Mesodermal cell (in vitro differentiated cells): ENCODE data around the gene ABL1.

ENCODE experiments used
- H3K27ac ChIP-seq: 2 replicates; pipeline ENCODE4 v1.7.0; 2013; ENCODE audit warnings: mild to moderate bottlenecking, low read depth, low read length, moderate library complexity; ENCODE audit not compliant: severe bottlenecking
- H3K36me3 ChIP-seq: 2 replicates; pipeline ENCODE4 v1.7.1; 2013; ENCODE audit warnings: mild to moderate bottlenecking, low read length, moderate library complexity; ENCODE audit not compliant: control insufficient read depth, insufficient read depth
- H3K4me1 ChIP-seq: one replicate; pipeline ENCODE4 v1.7.1; 2013; ENCODE audit warnings: mild to moderate bottlenecking, low read length; ENCODE audit not compliant: insufficient read depth, control insufficient read depth, poor library complexity, severe bottlenecking
- H3K4me3 ChIP-seq: 2 replicates; pipeline ENCODE4 v1.7.0; 2013; ENCODE audit warnings: low read length, control low read depth, mild to moderate bottlenecking; ENCODE audit not compliant: insufficient read depth, poor library complexity, severe bottlenecking; ENCODE audit errors: extremely low read depth
- H3K9me3 ChIP-seq: 2 replicates; pipeline ENCODE4 v1.7.1; 2013; ENCODE audit warnings: mild to moderate bottlenecking, low read length, moderate library complexity; ENCODE audit not compliant: control insufficient read depth
- WGBS, 2 experiments: methylation state at CpG; one replicate each; pipeline ENCODE4 v1.1.5; 2013; ENCODE audit warnings: missing lambda C conversion rate in 2 of 2; ENCODE audit not compliant: insufficient coverage in 2 of 2; 5-methylcytosine and 5-hydroxymethylcytosine counted together

The ABL1 gene

DNA sequence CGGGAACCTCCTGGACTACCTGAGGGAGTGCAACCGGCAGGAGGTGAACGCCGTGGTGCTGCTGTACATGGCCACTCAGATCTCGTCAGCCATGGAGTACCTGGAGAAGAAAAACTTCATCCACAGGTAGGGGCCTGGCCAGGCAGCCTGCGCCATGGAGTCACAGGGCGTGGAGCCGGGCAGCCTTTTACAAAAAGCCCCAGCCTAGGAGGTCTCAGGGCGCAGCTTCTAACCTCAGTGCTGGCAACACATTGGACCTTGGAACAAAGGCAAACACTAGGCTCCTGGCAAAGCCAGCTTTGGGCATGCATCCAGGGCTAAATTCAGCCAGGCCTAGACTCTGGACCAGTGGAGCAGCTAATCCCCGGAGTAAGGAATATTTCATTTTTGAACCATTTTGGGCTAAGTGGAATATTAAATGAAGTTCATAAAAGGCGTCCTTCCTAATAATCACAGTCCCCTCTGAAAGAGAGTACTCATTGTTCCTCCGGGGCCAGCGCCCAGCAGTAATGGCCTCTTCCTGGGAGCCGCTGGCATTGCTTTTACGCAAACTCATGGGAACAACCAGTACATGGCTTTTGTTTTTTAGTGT lies 38.0 kb downstream of the ABL1 start:
- Histone ChIP-seq H3K27ac (no peak overlapping the region), H3K4me3 (no peak overlapping the region), H3K4me1 (no peaks in the 10 kb centered on the region), H3K36me3 (peaks cover 97% of the 10 kb centered on the region), H3K9me3 (no peaks in the 10 kb centered on the region)
- 94 to 95% methylated on average over 10 to 15 of the region's 15 CpGs for WGBS, 2 experiments

DNA sequence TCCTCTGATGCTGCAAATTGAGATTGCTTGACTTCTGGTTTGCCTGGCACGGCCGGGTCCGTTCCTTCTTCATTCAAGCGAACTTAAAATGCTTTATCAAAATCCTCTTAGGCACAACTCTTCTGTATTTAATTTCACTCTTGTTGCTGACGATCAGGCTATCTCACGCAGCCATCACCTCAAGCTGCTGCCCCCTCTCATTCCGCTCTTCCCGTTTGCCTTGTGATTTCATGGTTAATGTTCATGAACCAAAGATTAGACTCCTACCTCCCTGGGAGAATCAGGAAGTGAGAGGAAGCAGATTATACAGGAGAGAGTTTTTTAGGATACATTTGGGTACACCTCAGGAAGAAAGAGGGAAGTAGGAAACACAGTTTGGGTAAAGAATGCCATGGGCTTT lies 38.9 kb downstream of the ABL1 start:
- no peak overlapping the region for H3K4me3 ChIP-seq
- no peak overlapping the region for H3K27ac ChIP-seq
- H3K4me1 ChIP-seq, result no peaks in the 10 kb centered on the region
- 96 to 98% methylated on average over 6 of the region's 8 CpGs for WGBS, 2 experiments
- H3K9me3 ChIP-seq, result no peaks in the 10 kb centered on the region
- H3K36me3 ChIP-seq, result peaks cover 98% of the 10 kb centered on the region

DNA sequence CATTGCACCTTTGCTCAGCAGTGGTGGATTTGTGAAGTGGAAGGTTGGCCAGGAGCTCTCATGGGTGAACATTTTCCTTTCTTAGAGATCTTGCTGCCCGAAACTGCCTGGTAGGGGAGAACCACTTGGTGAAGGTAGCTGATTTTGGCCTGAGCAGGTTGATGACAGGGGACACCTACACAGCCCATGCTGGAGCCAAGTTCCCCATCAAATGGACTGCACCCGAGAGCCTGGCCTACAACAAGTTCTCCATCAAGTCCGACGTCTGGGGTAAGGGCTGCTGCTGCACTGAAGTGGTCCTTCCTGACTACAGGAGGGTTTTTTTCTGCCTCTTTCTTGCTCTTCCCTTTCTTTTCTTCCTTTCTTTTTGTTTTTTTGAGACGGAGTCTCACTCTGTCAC lies 39.7 kb downstream of the ABL1 start:
- peaks cover 98% of the 10 kb centered on the region for H3K36me3 ChIP-seq
- WGBS, 2 experiments, result 93 to 100% methylated on average over 4 of the region's 5 CpGs
- H3K27ac ChIP-seq, result no peak overlapping the region

DNA sequence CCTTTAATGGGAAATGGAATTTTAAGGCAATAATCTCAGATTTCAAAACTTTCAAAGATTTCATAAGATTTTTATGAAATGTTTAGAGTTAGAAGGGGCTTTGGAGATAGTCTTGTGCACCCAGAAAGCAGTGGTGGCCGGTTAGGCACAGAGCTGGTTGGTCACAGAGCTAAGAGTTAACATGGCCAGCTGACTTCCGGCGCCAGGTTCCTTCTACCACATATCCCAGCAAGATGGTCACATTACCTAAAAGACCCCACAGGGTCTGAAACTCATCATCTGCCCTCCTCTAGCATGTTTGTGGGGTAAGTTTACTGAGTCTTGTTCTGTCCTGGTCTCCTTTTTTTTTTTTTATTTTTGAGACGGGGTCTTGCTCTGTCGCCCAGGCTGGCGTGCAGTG lies 42.2 kb downstream of the ABL1 start:
- H3K4me1 ChIP-seq, result no peaks in the 10 kb centered on the region
- WGBS, 2 experiments, result 92% methylated on average over 2 of the region's 6 CpGs; no CpG with 5 or more reads in 1 of the 2 experiments
- H3K4me3 ChIP-seq, result no peak overlapping the region
- H3K27ac ChIP-seq, result no peak overlapping the region
- H3K9me3 ChIP-seq, result no peaks in the 10 kb centered on the region
- peaks cover 96% of the 10 kb centered on the region for H3K36me3 ChIP-seq

More for the DNA sequence above, 39.7 kb downstream of the ABL1 start:
- Histone ChIP-seq H3K4me1 (no peaks in the 10 kb centered on the region), H3K9me3 (no peaks in the 10 kb centered on the region), H3K4me3 (no peak overlapping the region)

DNA sequence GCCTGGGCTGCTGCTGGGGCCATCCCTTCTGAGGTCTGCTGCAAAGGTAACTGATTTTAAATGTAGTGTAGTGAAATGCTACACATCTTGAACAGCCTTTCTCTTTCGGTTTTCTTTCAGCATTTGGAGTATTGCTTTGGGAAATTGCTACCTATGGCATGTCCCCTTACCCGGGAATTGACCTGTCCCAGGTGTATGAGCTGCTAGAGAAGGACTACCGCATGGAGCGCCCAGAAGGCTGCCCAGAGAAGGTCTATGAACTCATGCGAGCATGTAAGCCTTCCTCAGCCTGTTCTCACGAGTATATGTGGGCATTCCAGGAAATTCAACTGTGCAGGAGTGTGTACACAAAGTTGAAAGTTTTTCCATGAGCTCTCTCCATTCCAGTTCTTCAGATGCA lies 43.2 kb downstream of the ABL1 start:
- WGBS, 2 experiments, result 95 to 100% methylated on average over 4 to 6 of the region's 6 CpGs
- H3K4me3 ChIP-seq, result no peak overlapping the region
- H3K4me1 ChIP-seq, result no peaks in the 10 kb centered on the region
- H3K27ac ChIP-seq, result no peak overlapping the region
- peaks cover 96% of the 10 kb centered on the region for H3K36me3 ChIP-seq
- no peaks in the 10 kb centered on the region for H3K9me3 ChIP-seq

- 95 to 98% methylated on average over 5 to 6 of the region's 9 CpGs for whole genome bisulfite sequencing, 2 experiments
- Histone ChIP-seq H3K4me3 (no peak overlapping the region), H3K9me3 (no peaks in the 10 kb centered on the region), H3K36me3 (peaks cover 96% of the 10 kb centered on the region), H3K4me1 (no peaks in the 10 kb centered on the region), H3K27ac (no peak overlapping the region)
Observed at GRCh38 chr9:130879863-130880411, 44.9 kb downstream of the ABL1 start.

- H3K36me3 ChIP-seq, result peaks cover 96% of the 10 kb centered on the region
- H3K4me1 ChIP-seq, result peaks cover under 1% of the 10 kb centered on the region
- H3K4me3 ChIP-seq, result no peak overlapping the region
- 95 to 96% methylated on average over 13 to 16 of the region's 16 CpGs for WGBS, 2 experiments
- H3K27ac ChIP-seq, result no peak overlapping the region
- H3K9me3 ChIP-seq, result no peaks in the 10 kb centered on the region
Observed at GRCh38 chr9:130880599-130881220, 45.7 kb downstream of the ABL1 start.

- Histone ChIP-seq H3K4me3 (no peak overlapping the region), H3K27ac (no peak overlapping the region), H3K36me3 (peaks cover 96% of the 10 kb centered on the region), H3K9me3 (no peaks in the 10 kb centered on the region), H3K4me1 (peaks cover 3% of the 10 kb centered on the region)
- WGBS, 2 experiments, result 100% methylated on average over 2 to 3 of the region's 6 CpGs
Observed at GRCh38 chr9:130881516-130881915, 46.5 kb downstream of the ABL1 start.

GRCh38 chr9:130882696-130883225 lies 47.7 kb downstream of the ABL1 start:
- Histone ChIP-seq H3K4me1 (peaks cover 3% of the 10 kb centered on the region), H3K4me3 (no peak overlapping the region), H3K9me3 (no peaks in the 10 kb centered on the region), H3K27ac (no peak overlapping the region), H3K36me3 (peaks cover 97% of the 10 kb centered on the region)
- 92 to 98% methylated on average over 10 to 15 of the region's 15 CpGs for WGBS, 2 experiments

GRCh38 chr9:130883479-130883878 lies 48.4 kb downstream of the ABL1 start:
- Histone ChIP-seq H3K9me3 (no peaks in the 10 kb centered on the region), H3K4me1 (peaks cover 3% of the 10 kb centered on the region), H3K36me3 (peaks cover 97% of the 10 kb centered on the region), H3K4me3 (no peak overlapping the region), H3K27ac (no peak overlapping the region)
- 81 to 100% methylated on average over 2 of the region's 5 CpGs for WGBS, 2 experiments

DNA sequence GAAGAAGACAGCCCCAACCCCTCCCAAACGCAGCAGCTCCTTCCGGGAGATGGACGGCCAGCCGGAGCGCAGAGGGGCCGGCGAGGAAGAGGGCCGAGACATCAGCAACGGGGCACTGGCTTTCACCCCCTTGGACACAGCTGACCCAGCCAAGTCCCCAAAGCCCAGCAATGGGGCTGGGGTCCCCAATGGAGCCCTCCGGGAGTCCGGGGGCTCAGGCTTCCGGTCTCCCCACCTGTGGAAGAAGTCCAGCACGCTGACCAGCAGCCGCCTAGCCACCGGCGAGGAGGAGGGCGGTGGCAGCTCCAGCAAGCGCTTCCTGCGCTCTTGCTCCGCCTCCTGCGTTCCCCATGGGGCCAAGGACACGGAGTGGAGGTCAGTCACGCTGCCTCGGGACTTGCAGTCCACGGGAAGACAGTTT lies 49.1 kb downstream of the ABL1 start:
- H3K36me3 ChIP-seq, result peaks cover 97% of the 10 kb centered on the region
- peaks cover 3% of the 10 kb centered on the region for H3K4me1 ChIP-seq
- no peaks in the 10 kb centered on the region for H3K9me3 ChIP-seq
- 95 to 96% methylated on average over 16 to 22 of the region's 25 CpGs for WGBS, 2 experiments
- no peak overlapping the region for H3K4me3 ChIP-seq
- H3K27ac ChIP-seq, result no peak overlapping the region
